HFFc6 (cell line): ENCODE data around the gene RSPH3. TPM values are rescaled to one million over a fixed set of nuclear protein-coding genes. Genes with fewer than 3 reads are reported as not detected.
A peak's percentile ranks its signal among the peaks of the same experiment; 100 is the strongest.
"Not testable (repeated sequence)": the region's sequence is repeated elsewhere in the genome, so short reads cannot be mapped to it uniquely, and the experiment has no call there.

ENCODE experiments used
- DNase-seq: peaks from one replicate; pipeline ENCODE4 v3.0.0-alpha.2; 2018
- H3K27ac Mint-ChIP-seq: 2 replicates; pipeline ENCODE4 v1.8.0; 2020; ENCODE audit warnings: mild to moderate bottlenecking, mixed read lengths
- H3K27me3 Mint-ChIP-seq: 2 replicates; pipeline ENCODE4 v1.8.0; 2021; ENCODE audit warnings: mild to moderate bottlenecking, moderate library complexity, mixed read lengths; ENCODE audit not compliant: insufficient read depth
- H3K36me3 Mint-ChIP-seq: 2 replicates; pipeline ENCODE4 v1.8.0; 2021; ENCODE audit warnings: low read depth, mixed read lengths
- H3K4me1 Mint-ChIP-seq: 2 replicates; pipeline ENCODE4 v1.8.0; 2020; ENCODE audit warnings: low read depth, mixed read lengths
- H3K4me3 Mint-ChIP-seq: 2 replicates; pipeline ENCODE4 v1.8.0; 2020; ENCODE audit warnings: mild to moderate bottlenecking, moderate library complexity, mixed read lengths
- H3K9me3 Mint-ChIP-seq: 2 replicates; pipeline ENCODE4 v1.8.0; 2020; ENCODE audit warnings: mild to moderate bottlenecking, mixed read lengths
- total RNA-seq, 6 experiments: library from RNA; stranded (reverse); fragmentation: NEBNext Ultra II Directional; extraction: Animal tissue kit (Norgen Biotek cat#: 25700); gene quantifications; 2 replicates in 1 of 6; 3 replicates in 5 of 6; pipeline ENCODE4 v1.2.3, GENCODE V29; 2021
- TF ChIP-seq, protein P1 (sequence below): fragments of 200-600 bp; sonication (generic); IDR thresholded peaks from 2 replicates; pipeline ENCODE4 v1.5.0; 2021; ENCODE audit warnings: antibody characterized with exemption, mild to moderate bottlenecking

RSPH3 gene
- total RNA-seq, 6 experiments from 2014 or later = 6.9 to 10.1 (median 8.5) TPM

DNA sequence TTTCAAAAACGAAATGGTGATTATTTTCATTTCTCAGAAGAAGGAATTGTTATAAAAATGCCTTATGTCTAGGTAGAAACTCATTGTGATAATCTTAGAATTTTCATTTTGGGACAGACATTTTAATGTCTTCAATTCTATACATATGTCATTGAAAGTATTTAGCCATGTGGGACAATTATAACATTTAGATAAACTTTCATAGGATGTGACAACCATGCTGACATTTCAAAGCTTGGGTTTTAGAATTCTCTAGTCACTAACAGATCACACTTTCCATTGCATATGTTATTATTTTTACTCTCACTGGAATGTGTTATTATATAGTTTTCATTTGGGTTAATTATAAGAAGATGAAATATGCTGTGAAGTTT lies 39.9 kb upstream of the RSPH3 start:
- TF ChIP-seq, protein P1, sequence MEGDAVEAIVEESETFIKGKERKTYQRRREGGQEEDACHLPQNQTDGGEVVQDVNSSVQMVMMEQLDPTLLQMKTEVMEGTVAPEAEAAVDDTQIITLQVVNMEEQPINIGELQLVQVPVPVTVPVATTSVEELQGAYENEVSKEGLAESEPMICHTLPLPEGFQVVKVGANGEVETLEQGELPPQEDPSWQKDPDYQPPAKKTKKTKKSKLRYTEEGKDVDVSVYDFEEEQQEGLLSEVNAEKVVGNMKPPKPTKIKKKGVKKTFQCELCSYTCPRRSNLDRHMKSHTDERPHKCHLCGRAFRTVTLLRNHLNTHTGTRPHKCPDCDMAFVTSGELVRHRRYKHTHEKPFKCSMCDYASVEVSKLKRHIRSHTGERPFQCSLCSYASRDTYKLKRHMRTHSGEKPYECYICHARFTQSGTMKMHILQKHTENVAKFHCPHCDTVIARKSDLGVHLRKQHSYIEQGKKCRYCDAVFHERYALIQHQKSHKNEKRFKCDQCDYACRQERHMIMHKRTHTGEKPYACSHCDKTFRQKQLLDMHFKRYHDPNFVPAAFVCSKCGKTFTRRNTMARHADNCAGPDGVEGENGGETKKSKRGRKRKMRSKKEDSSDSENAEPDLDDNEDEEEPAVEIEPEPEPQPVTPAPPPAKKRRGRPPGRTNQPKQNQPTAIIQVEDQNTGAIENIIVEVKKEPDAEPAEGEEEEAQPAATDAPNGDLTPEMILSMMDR = no peak
- no peak overlapping the region for H3K4me3 Mint-ChIP-seq
- peaks cover 18% of the 10 kb centered on the region for H3K4me1 Mint-ChIP-seq
- no peaks in the 10 kb centered on the region for H3K36me3 Mint-ChIP-seq
- H3K27ac Mint-ChIP-seq = no peak overlapping the region
- no peak for DNase-seq
- H3K9me3 Mint-ChIP-seq = no peaks in the 10 kb centered on the region
- H3K27me3 Mint-ChIP-seq = peaks cover 47% of the 10 kb centered on the region

DNA sequence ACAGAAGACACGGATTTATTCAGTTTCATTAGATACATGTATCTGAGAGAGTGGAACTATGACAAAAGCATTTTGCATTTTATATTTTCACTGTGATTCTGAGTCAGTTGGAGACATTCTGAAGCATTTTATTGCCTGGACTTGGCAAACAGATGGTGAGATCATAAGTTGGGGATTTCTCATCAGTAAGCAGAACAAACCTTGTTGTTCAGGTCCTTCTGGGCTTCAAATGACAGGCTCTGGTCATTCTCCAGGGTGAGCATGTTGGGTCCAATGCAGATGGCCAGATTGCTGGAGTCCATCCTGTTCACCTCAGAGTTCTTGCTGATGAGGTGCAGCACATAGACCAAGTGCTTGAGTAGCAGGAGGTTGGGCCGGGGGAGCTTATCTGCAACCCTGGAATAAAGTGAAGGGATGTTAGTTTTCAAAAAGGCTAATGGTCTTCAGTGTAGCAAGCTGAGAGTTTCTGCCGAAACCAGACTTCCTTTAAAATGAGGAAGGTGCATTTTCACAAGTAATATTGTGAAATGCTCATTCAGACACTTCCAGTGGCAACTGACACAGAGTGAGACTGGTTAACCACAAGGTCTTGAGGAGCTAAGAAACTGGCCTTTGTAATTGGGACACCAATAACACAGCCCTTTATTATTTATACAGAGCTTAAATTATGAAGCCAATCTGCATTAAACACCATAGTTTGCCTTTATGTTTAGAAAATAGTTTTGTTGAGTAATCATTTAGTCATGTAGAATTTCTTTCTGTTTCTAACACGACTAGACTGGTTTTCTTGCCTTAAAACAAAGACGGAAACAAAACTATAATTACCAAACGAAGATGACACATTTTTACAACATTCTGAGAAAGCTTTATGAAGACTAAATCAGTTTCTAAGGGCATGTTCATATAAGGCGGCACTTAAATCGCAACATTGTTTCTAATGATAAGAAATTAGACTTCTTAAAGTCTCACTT lies 39.2 kb upstream of the RSPH3 start:
- H3K27me3 Mint-ChIP-seq = peaks cover 44% of the 10 kb centered on the region
- no peak overlapping the region for H3K27ac Mint-ChIP-seq
- TF ChIP-seq, protein P1 = no peak
- H3K36me3 Mint-ChIP-seq = no peaks in the 10 kb centered on the region
- no peaks in the 10 kb centered on the region for H3K9me3 Mint-ChIP-seq
- H3K4me1 Mint-ChIP-seq = peaks cover 18% of the 10 kb centered on the region
- H3K4me3 Mint-ChIP-seq = no peak overlapping the region
- peak; percentile 44 for DNase-seq

DNA sequence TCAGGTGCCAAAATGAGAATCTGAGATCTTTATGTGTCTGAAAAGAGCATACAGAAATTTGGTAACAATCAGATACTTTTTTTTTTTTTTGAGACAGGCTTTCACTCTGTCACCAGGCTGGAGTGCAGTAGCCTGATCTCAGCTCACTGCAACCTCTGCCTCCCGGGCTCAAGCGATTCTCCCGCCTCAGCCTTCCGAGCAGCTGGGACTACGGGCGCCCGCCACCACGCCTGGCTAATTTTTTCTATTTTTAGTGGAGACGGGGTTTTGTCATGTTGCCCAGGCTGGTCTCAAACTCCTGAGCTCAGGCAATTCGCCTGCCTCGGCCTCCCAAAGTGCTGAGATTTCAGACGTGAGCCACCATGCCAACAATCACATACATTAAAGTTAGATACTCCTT lies 38.3 kb upstream of the RSPH3 start:
- Mint-ChIP-seq H3K4me1 (peaks cover 18% of the 10 kb centered on the region), H3K27me3 (peaks cover 42% of the 10 kb centered on the region)
- DNase-seq, H3K4me3 Mint-ChIP-seq, H3K9me3 Mint-ChIP-seq, H3K27ac Mint-ChIP-seq, H3K36me3 Mint-ChIP-seq: not testable (repeated sequence)

DNA sequence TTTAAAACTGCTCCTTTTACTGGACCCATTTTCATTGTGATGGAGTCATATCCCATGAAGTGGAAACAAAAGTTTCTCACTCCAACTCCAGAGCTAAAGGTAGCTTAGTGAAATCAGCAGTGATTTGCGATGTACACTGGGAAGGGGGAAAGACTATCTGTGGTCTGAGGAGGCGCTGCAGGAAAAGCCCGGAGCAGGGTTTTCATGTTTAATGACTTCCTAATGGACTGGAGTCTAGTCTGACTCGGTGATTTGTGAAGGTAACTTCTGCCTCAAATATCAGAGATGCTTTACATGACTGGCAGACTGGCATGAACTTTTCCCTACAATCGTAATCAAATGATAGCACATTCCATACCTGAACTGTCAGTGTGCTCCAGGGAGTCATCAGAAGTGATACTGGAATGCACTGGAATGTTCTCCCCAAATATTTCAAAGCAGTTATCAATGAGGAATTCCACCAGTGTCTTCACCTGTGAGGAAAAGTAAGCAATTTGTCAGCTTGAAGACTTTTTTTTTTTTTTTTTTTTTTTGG lies 37.8 kb upstream of the RSPH3 start:
- Mint-ChIP-seq H3K4me1 (peaks cover 18% of the 10 kb centered on the region), H3K27me3 (peaks cover 40% of the 10 kb centered on the region), H3K27ac (no peak overlapping the region), H3K9me3 (no peaks in the 10 kb centered on the region), H3K4me3 (no peak overlapping the region), H3K36me3 (no peaks in the 10 kb centered on the region)
- DNase-seq = no peak
- TF ChIP-seq, protein P1 = no peak

DNA sequence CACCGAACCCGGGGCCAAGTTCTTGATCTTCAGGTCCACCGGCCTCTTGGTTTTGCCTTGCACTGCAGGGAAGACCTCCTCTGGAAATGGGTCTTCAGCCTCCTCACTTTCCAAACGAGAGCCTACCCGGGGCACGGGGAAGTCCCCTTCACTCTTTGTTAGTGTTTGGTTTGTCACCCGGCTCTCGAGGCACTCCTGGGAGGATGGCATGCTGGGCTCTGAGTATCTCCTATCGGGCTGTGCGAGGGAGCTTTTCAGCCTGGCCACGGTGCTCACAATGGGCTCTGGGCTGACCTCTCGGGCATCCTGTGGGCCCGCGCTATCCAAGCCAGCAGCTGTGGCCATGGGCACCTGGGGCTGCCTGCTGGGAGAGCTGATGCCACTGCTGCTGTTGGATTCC lies 36.7 kb upstream of the RSPH3 start:
- peaks cover 43% of the 10 kb centered on the region for H3K27me3 Mint-ChIP-seq
- H3K9me3 Mint-ChIP-seq = no peaks in the 10 kb centered on the region
- H3K27ac Mint-ChIP-seq = no peak overlapping the region
- TF ChIP-seq, protein P1 = no peak
- no peaks in the 10 kb centered on the region for H3K36me3 Mint-ChIP-seq
- no peak for DNase-seq
- no peak overlapping the region for H3K4me3 Mint-ChIP-seq
- H3K4me1 Mint-ChIP-seq = peaks cover 12% of the 10 kb centered on the region

GRCh38 chr6:159035891-159036290 lies 35.9 kb upstream of the RSPH3 start:
- no peaks in the 10 kb centered on the region for H3K9me3 Mint-ChIP-seq
- H3K27me3 Mint-ChIP-seq = peaks cover 38% of the 10 kb centered on the region
- H3K4me1 Mint-ChIP-seq = peaks cover 12% of the 10 kb centered on the region
- TF ChIP-seq, protein P1 = no peak
- H3K36me3 Mint-ChIP-seq = no peaks in the 10 kb centered on the region
- DNase-seq = no peak
- H3K4me3 Mint-ChIP-seq = no peak overlapping the region
- no peak overlapping the region for H3K27ac Mint-ChIP-seq
